Activated CD8-positive, alpha-beta memory T cell treated with anti-CD3 and anti-CD28 coated beads, Interleukin-2, amount 50 U/mL, for 1 hour (primary cell): Measurements from ENCODE around the gene THEM5.

Source experiments
- DNase-seq: peaks from one replicate; pipeline ENCODE4 v3.0.0-alpha.2; 2020; ENCODE audit errors: extremely low read depth

Gene THEM5

GRCh38 chr1:151801310-151801820 lies 52.1 kb downstream of the THEM5 start:
- no peak for DNase-seq

- DNase-seq: no peak
Measured at GRCh38 chr1:151800830-151801229, 52.7 kb downstream of the THEM5 start.

GRCh38 chr1:151799179-151800022 lies 54.1 kb downstream of the THEM5 start:
- DNase-seq: no peak

GRCh38 chr1:151798571-151798970 lies 54.9 kb downstream of the THEM5 start:
- DNase-seq: no peak
